GM19455 (cell line): ENCODE data around the gene RNF224.

Source experiments
- ATAC-seq: cut with Tn5 transposase; IDR thresholded peaks from one replicate; pipeline ENCODE4 v1.9.1; 2021; ENCODE audit not compliant: unreplicated experiment

RNF224 gene

DNA sequence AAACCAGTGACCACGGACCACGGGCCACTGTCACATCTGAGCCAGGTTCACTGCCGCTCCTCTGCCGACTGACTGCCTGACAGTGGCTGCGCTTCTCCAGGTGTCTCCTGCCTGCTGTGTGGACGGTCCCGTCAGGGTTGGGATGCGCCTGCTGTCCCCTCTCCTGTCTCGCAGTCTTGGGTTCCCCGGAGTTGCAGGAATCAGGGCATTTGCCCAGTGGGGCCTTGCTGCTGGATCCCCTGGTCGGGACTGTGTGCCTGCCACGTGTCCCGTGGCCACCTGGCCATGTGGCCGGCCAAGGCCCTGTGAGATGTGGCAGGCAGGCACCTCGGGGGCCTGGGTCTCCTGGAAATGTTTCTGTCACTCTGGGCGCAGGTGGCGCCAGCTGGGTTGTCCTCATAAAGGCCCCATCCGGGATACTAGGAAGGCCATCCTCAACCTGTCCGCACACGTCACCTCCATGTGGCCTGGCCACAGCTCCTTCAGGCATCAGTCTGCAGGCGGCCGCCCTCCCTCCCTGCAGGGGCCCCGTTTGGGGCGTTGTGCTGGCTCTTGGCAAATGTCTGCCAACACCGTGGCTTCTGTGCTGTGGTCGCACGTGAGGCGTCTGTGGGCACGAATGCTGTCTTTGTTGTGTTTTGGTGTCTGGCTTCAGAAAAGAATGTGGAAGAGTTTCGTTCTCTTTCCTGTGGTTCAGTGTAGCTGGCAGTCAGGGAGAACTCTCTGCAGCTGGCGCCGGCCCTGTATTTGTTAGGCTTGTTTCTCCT lies 43.8 kb downstream of the RNF224 start:
- no peak for ATAC-seq

DNA sequence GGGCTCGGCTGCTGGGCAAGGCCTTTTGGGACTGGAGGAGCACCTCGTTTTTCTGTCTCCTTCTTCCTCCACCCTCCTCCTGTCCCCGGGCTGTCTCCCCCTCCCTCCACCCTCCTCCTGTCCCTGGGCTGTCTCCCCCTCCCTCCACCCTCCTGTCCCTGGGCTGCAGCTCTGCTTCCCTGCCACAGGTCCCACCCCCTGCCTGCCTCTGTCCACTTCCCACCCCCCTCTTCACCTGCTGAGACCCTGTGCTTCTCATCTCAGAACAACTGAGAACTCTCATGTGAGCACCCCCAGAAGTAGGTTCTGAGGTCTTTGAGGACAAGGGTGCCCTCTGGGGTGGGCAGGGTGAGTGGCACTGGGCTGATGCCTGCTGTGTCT lies 44.4 kb downstream of the RNF224 start:
- ATAC-seq = no peak

DNA sequence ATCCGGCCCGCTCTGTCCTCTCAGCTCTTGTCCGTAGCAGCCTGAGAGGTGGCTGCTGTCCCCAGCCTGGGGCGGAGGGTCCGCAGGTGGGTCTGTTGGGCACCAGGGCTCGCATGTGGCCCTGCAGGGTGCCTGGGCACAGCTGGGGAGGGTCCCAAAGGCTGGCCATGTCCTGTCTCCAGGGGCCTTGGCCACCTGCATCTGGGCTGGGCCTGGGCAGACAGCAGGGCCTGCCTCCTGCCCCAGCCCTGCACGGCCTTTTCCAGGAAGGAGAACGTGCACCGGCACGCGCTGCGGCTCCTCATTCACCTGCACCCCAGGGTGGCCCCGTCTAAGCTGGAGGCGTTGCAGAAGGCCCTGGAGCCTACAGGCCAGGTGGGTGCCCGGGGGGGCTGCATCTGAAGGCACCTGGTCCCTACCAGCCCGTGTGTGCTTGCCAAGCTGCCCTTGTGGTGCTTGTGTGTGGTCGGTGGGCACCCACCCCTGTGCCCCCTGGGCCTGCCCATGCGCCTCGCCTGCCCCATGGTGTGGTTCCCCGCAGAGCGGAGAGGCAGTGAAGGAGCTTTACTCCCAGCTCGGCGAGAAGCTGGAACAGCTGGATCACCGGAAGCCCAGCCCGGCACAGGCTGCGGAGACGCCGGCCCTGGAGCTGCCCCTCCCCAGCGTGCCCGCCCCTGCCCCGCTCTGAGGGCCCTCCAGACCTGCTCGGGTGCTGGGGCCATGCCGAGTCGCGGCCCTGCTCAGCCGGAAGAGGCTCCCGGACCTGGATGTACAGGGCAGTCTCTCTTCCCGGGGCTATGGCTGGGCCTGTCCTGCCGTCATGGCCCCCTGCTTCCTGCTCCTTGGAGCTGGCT lies 45.2 kb downstream of the RNF224 start:
- ATAC-seq = no peak

DNA sequence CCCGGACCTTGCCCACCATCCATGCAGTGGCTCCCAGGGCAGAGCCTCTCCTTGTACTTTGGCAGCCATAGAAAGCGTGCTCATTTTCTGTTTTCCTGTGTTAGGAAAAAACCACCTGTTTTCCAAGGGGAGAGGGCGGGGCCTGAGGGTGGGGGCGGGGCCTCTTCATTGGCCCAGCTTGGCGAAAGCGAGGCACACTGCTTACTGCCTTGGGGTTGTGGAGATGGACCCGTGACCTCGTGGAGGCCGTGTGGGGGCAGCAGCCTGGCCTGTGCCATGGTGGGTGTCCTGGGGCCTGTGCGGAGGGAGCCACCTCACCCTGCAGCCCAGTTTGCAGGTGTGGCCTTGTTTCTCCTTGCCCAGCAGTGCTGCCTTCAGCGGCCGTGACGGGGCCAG lies 45.8 kb downstream of the RNF224 start:
- ATAC-seq = no peak

DNA sequence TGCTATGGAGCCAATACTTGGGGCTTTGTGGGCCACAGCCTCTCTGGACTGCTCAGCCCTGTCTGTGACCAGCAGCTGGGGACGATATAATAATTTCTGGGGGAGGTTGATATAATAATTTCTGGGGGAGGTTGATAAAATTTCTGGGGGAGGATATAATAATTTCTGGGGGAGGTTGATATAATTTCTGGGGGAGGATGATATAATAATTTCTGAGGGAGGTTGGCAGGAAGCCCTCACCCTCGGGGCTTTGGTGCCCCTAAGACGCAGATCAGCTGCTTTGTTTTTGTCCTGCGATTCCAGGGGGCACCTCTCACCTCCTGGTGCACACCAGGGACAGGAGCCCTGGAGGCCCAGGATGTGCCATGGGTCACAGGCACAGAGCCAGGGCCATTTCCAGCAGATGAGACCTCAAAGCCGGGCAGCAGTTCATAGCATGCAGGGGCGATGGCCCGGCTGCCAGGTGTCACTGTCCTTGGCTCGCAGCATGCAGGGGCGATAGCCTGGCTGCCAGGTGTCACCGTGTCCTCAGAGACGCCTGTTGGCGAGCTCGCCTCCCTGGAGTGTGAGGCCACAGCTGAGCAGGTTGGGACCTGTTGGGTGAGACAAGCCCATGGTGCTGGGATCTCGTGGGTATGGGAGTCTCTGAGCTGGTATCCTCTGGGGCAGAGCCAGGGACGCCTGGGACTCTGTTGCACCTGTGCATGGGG lies 46.5 kb downstream of the RNF224 start:
- ATAC-seq = no peak

DNA sequence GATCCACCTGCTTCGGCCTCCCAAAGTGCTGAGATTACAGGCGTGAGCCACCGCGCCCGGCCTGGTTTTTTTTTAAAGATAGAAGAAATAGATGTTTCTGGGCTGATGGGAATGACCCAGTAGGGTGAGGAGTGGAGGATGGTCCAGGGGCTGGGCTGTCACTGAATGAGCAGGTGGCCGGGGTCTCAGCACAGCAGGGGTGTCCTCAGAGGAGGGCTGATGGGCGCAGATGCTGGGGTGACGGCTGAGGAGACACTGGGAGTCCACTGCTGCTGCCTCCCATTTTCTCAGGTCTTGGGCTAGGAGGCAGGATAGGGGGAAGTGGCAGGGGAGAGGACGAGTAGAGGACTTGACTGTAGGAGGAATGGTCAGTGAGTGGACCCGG lies 47.9 kb downstream of the RNF224 start:
- ATAC-seq = no peak

DNA sequence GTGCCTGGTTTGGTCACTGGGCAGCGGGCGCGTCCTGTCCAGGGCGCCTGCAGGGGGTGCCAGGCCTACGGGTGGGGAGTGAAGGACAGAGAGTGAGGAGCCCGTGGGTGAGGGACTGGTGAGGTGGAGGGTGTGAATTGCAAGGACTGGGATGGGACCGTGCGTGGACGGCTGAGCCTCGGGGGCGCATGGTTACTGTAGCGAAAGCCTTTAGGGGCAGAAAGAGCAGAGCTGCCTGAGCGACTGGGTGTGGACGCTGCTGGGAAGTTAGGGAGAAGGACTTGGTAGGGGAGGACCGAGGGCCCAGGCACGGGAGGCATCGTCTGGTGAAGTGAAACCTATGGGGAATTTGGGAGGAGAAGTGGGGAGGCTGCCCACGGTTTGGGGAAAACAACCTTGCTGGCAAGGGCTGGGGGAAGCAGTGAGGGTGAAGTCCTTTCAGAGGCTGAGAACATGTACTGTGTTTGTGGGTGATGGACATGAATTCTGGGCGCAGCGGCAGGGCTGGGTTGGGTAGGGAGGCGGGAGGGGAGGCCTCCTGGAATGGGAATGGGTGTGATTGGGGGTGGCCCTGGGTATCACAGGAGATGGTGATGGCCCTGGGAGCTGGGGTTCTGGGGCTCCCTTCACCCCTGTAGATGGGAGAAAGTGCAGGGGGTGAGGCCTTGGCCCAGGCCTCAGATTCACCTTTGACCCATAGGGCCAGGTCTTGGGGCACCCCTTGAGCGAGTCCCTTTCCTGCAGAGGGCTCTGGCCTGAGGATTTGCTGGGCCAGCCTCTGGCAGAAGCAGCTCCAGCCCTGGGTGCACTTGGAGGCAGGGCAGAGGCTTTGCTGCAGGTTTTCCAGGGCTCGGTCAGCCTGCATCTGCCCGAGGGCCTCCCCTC lies 48.5 kb downstream of the RNF224 start:
- ATAC-seq = no peak

DNA sequence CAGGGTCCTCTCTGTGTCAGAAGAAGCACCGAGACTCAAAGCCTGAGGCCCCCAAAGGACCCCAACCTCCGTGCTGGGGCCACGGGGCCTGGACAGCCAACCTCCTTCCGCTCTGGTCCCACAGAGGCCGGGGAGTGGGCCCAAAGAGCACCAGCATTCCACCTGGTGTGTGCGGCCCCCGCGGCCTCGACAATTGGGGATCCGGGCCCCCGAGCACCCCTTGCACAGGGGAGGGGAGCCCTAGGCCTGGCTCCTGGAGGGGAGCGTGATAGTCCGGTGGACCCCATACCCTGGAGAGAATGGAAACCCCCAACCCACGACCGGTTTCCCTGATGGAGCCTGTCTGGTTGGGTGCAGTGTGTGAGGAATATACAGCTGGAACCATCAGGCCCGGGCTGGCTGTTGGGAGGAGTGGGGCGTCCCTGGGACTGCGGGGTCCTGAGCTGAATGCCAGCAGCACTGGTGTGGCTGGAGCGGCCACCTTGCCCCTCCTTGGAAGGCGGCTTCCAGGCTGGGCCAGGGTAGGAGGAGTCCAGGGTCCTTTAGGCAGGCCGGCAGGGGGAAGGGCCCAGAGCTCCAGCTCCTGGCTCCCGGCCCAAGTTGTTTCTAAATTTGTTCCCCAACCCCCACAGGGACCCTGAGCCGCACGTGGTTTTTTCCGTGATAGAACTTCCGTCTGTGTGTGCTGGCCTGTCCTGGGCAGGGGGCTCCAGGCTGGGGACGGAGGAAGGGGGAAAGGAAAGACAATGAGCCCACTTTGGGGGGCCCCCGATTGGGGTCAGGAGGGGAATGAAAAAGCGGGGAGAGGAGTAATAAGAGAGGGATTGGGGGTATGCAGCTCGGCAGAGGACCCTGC lies 49.4 kb downstream of the RNF224 start:
- ATAC-seq = no peak

DNA sequence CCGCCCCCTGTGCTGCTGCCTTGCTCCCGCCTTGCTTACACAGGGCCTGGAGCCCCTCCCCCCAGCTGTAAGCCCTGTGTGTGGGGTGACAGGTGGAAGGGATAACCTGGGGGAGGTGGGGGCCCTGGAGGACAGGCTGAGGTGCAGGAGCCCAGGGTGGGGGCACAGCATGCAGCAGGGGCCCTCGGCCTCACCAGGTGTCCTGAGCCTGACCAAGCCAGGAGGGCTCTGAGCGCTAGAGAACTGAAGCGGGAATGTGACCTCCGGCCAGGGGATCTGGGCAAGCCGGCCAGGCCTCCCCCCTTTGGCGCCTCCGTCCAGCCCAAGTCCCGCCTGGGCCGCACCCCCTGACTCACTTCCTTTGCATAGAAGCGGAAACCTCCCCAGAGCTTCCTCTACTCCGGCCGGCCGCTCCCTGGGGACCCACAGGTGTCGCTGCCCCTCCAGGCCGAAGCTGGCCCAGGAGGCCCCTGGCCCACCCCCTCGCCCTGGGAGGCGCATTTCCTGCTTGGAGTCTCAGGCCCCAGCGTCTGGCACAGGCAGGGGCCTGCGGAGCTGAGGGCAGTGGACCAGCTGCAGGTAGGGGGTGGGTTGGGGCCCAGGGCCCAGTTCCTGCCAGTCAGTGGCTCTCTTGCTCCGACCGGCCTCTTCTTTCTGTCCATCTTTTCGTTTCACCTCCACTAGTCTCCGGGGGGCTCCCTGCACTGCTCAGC lies 50.2 kb downstream of the RNF224 start, which contains the start of gene TOR4A:
TOR4A (plus strand) TSS at position 398 of the 713 bp plus-strand sequence. CDS start 964 bp downstream, outside the sequence.
- peak; percentile 70 for ATAC-seq

DNA sequence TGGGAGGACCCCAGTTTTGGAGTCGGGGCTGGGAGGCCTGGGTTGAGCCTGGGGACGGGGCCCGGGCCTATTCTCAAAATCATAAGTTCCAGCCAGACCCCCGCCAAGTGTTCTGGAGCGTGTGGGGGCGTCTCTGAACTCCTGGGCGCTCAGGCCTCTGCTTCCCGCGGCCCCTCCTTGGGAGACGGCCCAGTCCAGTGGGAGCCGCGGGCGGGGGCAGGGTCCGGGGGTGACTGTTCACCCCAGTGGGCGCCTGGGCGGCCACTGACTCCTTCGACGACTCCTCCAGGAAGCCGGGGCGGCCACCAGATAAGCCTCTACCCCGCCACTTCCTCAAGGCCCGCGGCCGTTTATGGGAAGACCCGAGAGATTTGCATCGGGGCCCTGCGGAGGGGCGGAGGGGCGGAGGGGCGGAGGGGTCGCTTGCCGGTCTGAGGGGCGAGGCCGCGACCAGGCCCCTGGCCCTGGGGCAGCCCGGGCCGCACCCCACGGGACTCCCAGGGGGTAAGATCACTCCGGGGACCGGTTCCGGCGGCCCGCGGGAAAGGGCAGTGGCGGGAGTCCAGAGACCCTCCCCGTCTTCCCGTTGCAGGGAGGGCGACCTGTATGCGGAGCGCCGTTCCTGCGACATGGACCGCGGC lies 50.9 kb downstream of the RNF224 start:
- ATAC-seq = no peak
